Activated gamma-delta T cell (primary cell): ENCODE results near the gene C5orf22.
"Not testable (repeated sequence)": the region's sequence is repeated elsewhere in the genome, so short reads cannot be mapped to it uniquely, and the experiment has no call there.

Source experiments
- DNase-seq: peaks from one replicate; lab custom pipeline; 2025; lab: John Stamatoyannopoulos, UW
- total RNA-seq, 2 donors: gene quantifications; one replicate each; lab custom pipeline; 2026; lab: John Stamatoyannopoulos, UW

C5orf22 gene
- total RNA-seq = 29.0 to 31.1 reads per million in 2 donors

- DNase-seq = peak; percentile 72
Observed at GRCh38 chr5:31531888-31532547, at the start of gene C5orf22, which contains the start of gene DROSHA. TSS of gene C5orf22 (plus strand) at chr5:31532301. CDS start at chr5:31532393, 92 bp downstream. TSS of gene DROSHA (minus strand) at chr5:31532093. CDS start at chr5:31529059, 3,034 bp downstream.

DNA sequence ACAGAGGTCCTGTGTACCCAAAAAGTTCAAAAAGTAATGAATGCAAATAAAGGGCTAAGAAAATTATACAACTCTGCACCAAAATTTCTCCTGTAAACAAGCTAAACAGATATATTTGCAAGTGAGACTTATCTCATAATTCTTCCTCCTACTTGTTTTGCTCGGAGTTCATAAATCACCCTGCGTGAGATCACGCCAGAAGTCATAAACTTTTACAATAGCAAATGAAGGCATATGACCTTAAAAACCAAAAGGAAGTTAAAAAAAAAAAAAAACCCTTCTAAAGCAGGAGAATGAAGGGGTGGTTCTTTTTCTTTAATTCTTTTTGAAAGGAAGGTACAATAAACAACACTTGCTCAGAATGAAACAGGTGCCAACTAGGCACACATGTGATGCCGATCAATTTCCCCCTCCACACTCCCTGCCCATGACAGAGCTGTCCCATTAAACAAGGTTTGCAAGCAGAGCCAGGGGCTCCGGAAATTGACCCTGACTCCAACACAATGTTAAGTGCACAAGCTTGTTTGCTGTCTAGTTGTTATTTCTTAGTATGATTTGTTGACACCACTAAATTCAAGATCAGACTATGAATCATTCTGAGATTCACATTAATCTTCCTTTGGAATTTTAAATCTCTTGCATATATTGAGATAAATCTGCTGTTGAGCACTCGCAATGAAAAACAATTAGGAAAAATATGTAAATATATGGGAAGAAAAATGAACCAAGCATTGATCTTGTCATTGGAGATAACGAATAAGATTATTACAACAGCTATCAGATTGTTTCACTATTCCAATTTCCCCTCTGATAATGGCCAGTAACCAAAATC is 46.5 kb upstream of the C5orf22 start:
- DNase-seq = no peak

- DNase-seq = no peak
Observed at GRCh38 chr5:31486441-31486840, 45.7 kb upstream of the C5orf22 start.

- DNase-seq = no peak
Observed at GRCh38 chr5:31487506-31487905, 44.6 kb upstream of the C5orf22 start.

DNA sequence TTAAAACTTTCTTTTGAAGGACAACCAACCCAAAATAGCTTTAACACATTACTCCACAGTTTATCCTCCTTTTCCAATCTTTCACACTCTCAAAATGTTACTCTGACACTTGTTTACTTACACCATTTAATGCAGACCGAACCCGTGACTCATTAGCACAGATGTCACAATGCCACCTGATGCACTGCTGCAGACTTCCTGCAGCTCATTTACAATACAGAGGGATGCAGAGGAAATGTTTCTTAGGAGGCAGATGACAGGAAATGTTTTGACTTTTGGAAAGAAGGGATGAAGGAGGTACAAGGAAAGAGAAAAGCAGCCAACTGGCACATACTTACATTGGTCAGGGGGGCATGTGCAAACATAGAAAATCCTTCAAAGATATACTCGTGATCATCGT is 39.2 kb upstream of the C5orf22 start:
- no peak for DNase-seq

DNA sequence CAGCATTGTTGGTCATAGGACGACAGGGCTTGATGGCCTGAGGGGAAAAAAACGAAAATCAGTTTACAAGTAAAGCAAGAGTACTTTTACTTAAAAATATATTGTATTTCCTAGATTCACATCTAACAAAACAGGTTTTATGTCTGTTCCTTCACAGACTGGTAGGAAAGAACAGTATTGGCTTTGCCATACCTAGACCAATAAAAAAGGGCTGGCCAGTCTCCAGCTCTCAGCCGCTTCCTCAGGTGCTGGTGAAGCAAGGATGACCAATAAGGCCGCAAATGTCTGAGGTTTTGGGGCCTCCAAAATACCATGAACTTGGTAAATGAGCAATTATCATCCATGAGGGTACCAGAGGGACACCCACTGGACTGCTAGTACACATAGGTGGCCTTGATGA is 36.8 kb upstream of the C5orf22 start:
- DNase-seq = no peak

- no peak for DNase-seq
Observed at GRCh38 chr5:31496301-31496700, 35.8 kb upstream of the C5orf22 start.

GRCh38 chr5:31496891-31497290 is 35.2 kb upstream of the C5orf22 start:
- DNase-seq = no peak

GRCh38 chr5:31500256-31500655 is 31.8 kb upstream of the C5orf22 start:
- DNase-seq = no peak

GRCh38 chr5:31502506-31502905 is 29.6 kb upstream of the C5orf22 start:
- no peak for DNase-seq

DNA sequence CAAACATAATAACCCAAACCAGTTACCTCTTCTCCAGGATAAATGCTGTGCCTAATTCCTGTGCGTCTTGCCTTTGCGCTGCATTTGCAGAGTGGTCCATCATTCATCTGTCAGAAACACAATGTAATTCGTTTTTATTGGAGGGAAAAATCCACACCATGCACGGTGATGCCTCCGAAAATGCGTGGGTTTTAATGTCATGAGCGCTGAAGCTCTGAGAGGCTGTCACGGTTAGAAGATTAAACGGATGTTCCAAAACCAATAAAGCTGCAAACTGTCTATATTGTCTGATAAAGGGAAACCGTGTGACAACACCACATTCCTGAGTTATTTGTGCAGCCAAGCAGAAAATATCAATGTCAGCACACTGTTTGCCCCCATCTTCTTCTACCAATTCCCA is 27.6 kb upstream of the C5orf22 start:
- no peak for DNase-seq

DNA sequence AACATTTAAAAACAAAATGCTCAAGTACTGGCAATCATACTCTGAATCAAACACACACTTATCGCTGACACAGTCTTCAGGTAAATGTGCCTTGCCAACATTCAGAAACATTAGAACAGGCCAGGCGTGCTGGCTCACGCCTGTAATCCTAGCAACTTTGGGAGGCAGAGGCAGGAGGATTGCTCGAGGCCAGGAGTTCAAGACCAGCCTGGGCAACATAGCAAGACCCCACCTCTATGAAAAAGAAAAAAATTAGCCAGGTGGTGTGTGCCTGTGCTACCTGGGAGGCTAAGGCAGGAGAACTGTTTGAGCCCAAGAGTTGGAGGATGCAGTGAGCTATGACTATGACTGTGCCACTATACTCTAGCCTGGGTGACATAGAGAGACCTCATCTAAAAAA is 20.8 kb upstream of the C5orf22 start:
- no peak for DNase-seq

DNA sequence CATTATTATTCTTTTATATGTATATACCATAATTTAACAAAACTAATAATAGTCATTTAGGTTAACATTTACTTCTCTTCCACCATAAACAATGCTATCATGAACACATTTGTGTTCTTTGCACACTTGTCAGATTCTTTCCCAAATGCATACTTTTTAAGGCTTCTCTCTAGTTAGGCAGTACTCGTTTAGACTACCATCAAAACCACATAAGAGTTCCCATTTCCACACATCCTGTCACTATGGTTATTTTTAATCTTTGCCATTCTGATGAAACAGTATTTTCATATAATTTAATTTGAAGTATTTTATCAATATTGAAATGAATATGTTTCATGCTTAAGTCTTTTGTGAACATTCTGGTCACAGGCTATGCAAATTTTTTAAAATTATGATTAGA is 15.3 kb upstream of the C5orf22 start:
- DNase-seq = no peak

GRCh38 chr5:31523041-31523440 is 9.1 kb upstream of the C5orf22 start:
- DNase-seq = no peak

DNA sequence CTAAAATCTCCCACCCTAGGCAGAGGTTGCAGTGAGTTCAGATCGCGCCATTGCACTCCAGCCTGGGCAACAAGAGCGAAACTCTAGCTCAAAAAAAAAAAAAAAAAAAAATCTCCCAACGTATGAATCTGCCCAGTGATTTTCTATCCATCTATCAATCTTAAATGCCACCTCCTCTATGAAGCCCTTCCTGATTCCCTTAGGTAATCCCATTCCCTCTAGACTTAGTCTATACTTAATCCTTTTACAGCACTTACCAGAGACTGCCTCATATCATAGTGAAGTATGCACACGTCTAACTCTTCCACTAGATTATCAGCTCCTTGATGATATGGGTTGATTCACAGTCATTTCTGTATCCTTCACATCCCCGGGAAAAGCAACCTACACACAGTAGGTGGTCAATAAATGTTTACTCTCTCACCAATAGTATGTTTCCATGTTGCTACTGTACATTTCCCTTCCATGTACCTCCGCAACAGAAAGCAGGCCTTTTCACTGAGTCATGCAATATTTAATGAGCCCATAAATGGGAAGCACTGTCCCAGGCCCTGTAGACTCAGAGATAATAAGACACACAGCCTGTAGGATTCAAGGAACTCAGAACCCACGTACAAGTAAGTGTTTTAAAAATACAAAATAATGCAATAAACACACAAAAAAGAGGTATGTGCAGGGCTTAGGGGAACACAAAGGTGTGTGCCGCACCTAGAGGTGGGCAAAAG is 1.4 kb upstream of the C5orf22 start:
- DNase-seq = no peak

GRCh38 chr5:31531543-31531887 is 586 bp upstream of the C5orf22 start:
- peak; percentile 15 for DNase-seq

DNA sequence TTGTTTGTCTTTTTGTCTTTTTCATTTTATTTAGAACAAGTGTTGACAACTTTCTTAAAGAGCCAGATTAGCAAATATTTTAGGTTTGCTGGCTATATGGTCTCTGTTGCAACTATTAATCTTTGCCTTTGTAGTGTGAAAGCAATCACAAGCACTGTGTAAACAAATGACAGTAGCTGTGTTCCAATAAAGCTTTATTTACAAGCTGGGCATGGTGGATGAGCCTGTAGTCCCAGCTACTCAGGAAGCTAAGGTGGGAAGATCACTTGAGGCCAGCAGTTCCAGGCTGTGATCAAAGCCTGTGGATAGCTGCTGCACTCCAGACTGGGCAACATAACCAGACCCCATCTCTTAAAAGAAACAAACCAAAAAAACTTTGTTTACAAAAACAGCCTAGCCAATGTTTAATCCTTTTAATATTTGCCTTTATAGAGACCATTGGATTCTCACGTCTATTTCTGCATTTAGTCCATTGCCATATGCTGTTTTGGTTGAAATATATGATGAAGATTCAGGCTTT is 2.5 kb downstream of the C5orf22 start:
- no peak for DNase-seq

DNA sequence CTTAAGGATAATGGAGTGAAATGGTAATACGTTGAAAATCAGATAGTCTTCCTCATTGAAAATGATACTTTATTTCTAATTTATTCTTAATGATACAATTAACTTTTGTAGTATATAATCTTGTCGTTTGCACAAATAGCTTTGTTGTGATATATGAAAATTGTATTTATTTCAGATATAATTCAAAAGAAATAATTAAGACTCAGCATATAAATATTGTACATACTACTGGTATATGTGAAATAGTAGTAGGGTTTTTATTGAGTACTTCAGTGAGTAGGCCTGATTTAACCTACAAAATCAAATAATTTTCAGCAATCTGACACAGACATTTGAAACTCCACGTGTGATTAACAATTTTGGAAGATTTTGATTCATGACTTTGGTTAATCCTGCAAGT is 4.8 kb downstream of the C5orf22 start:
- DNase-seq = no peak

DNA sequence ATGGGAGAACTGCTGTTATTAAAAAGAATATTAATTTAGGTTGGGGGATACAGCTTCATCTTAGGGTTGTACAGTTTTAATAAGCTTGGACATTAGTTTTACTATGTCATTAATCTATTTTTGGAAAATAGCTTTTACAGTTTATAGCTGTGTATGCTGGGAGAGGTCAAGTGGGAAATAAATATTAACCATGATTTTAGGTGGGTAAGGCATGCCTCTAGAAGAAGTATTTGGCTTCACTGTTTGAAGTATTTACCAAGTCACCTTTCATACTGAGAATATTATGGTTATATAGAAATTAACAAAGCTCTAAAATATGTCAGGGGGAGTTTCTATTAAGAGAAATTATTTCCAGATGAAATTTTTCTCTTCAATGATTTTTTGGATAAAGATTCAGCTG is 5.2 kb downstream of the C5orf22 start:
- DNase-seq = no peak

DNA sequence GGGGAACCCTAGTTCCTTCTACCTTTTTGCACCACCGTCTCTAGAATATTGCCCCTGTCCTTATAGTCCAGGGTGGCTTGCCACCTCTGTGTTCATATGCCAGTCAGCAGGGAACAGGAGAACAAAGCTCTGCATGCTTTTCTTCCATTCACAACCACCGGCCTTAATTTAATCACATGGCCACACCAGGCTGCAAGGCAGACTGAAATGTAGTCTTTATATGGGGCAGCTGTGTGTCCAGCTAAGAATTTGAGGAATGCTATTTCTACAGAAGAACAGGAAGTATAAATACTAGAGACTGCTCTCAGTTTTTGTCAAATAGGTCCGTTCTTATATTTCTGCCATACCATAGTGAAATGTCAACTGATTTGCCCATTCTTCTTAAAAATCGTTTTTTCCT is 5.8 kb downstream of the C5orf22 start:
- no peak for DNase-seq

GRCh38 chr5:31549114-31549513 is 17.0 kb downstream of the C5orf22 start:
- not testable (repeated sequence) for DNase-seq

- no peak for DNase-seq
Observed at GRCh38 chr5:31551878-31552277, 19.8 kb downstream of the C5orf22 start.
